MCF 10A (cell line): ENCODE data around the gene SEMA3D. TPM values are rescaled to one million over a fixed set of nuclear protein-coding genes. Genes with fewer than 3 reads are reported as not detected.

Source experiments
- BruUV-seq: library from RNA; stranded (reverse); fragments of 400-500 nt; replicated peaks from 2 replicates; lab custom pipeline; 2021; lab: Mats Ljungman, UMichigan
- CTCF ChIA-PET: fragments of 300-600 bp; sonication (Branson Sonifier 250); formaldehyde crosslinking; extraction: SDS; loops from one replicate; lab custom pipeline; 2021; ENCODE audit warnings: antibody characterized with exemption, inconsistent platforms; lab: Yijun Ruan, JAX
- POLR2A ChIA-PET: fragments of 300-600, 350-650 bp; sonication (Branson Sonifier 250); formaldehyde crosslinking; extraction: SDS; loops from one replicate; lab custom pipeline; 2020; ENCODE audit warnings: antibody characterized with exemption, inconsistent platforms; lab: Yijun Ruan, JAX
- DNase-seq: peaks from one replicate; pipeline ENCODE4 v3.0.0-alpha.2; 2018; ENCODE audit not compliant: unreplicated experiment
- H3K27ac Mint-ChIP-seq: one replicate; pipeline ENCODE4 v1.8.0; 2022; ENCODE audit warnings: mild to moderate bottlenecking, low read depth, mixed read lengths; ENCODE audit not compliant: unreplicated experiment
- H3K27me3 Mint-ChIP-seq: one replicate; pipeline ENCODE4 v1.8.0; 2022; ENCODE audit warnings: mixed read lengths; ENCODE audit not compliant: insufficient read depth, unreplicated experiment
- H3K36me3 Mint-ChIP-seq: one replicate; pipeline ENCODE4 v1.8.0; 2022; ENCODE audit warnings: mild to moderate bottlenecking, moderate library complexity, mixed read lengths; ENCODE audit not compliant: insufficient read depth, unreplicated experiment
- H3K4me1 Mint-ChIP-seq: one replicate; pipeline ENCODE4 v1.8.0; 2022; ENCODE audit warnings: mixed read lengths; ENCODE audit not compliant: insufficient read depth, unreplicated experiment
- H3K4me3 Mint-ChIP-seq: one replicate; pipeline ENCODE4 v1.8.0; 2022; ENCODE audit warnings: mild to moderate bottlenecking, moderate library complexity, mixed read lengths; ENCODE audit not compliant: unreplicated experiment
- H3K9me3 Mint-ChIP-seq: one replicate; pipeline ENCODE4 v1.8.0; 2022; ENCODE audit warnings: mixed read lengths; ENCODE audit not compliant: unreplicated experiment
- intact Hi-C: fragments of 100-400 bp; cut with micrococcal nuclease; formaldehyde crosslinking; loops from 2 replicates; pipeline ENCODE4 v1.14.1; 2022
- total RNA-seq: library from RNA; stranded (reverse); gene quantifications from 2 replicates; pipeline ENCODE4 v1.2.3, GENCODE V29; 2022
- TF ChIP-seq, protein P1 (sequence below): fragments of 200-600 bp; IDR thresholded peaks from one replicate; pipeline ENCODE4 v1.8.0; 2022; ENCODE audit warnings: antibody characterized with exemption, mild to moderate bottlenecking; ENCODE audit not compliant: unreplicated experiment

Gene SEMA3D
- total RNA-seq, 1 experiment from 2014 or later: not detected

- Mint-ChIP-seq H3K27ac (no peak overlapping the region), H3K4me3 (no peak overlapping the region), H3K9me3 (no peaks in the 10 kb centered on the region), H3K4me1 (no peaks in the 10 kb centered on the region), H3K27me3 (no peaks in the 10 kb centered on the region), H3K36me3 (no peaks in the 10 kb centered on the region)
- POLR2A ChIA-PET: no interaction called here
- TF ChIP-seq, protein P1, sequence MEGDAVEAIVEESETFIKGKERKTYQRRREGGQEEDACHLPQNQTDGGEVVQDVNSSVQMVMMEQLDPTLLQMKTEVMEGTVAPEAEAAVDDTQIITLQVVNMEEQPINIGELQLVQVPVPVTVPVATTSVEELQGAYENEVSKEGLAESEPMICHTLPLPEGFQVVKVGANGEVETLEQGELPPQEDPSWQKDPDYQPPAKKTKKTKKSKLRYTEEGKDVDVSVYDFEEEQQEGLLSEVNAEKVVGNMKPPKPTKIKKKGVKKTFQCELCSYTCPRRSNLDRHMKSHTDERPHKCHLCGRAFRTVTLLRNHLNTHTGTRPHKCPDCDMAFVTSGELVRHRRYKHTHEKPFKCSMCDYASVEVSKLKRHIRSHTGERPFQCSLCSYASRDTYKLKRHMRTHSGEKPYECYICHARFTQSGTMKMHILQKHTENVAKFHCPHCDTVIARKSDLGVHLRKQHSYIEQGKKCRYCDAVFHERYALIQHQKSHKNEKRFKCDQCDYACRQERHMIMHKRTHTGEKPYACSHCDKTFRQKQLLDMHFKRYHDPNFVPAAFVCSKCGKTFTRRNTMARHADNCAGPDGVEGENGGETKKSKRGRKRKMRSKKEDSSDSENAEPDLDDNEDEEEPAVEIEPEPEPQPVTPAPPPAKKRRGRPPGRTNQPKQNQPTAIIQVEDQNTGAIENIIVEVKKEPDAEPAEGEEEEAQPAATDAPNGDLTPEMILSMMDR: no peak
- no peak for DNase-seq
- CTCF ChIA-PET: interaction anchor here (0.8 to 1.2 kb wide), 2 partner anchors 764 to 1076 kb away, joined by 3 read pairs; no protein-coding TSS in a partner anchor
- intact Hi-C loops: no loop called here
- no TSS peak for BruUV-seq
Observed at GRCh38 chr7:85011127-85011526, 175.7 kb downstream of the SEMA3D start.

- intact Hi-C loops: no loop called here
- DNase-seq: no peak
- H3K27me3 Mint-ChIP-seq: no peaks in the 10 kb centered on the region
- no peaks in the 10 kb centered on the region for H3K4me1 Mint-ChIP-seq
- POLR2A ChIA-PET: no interaction called here
- BruUV-seq: no TSS peak
- H3K9me3 Mint-ChIP-seq: no peaks in the 10 kb centered on the region
- TF ChIP-seq, protein P1: no peak
- H3K4me3 Mint-ChIP-seq: no peak overlapping the region
- no peaks in the 10 kb centered on the region for H3K36me3 Mint-ChIP-seq
- CTCF ChIA-PET: interaction anchor here (0.6 to 1.4 kb wide), 8 partner anchors 9 to 1075 kb away, joined by 3 to 4 read pairs (median 3); no protein-coding TSS in a partner anchor
- no peak overlapping the region for H3K27ac Mint-ChIP-seq
Observed at GRCh38 chr7:85010306-85010705, 176.6 kb downstream of the SEMA3D start.

DNA sequence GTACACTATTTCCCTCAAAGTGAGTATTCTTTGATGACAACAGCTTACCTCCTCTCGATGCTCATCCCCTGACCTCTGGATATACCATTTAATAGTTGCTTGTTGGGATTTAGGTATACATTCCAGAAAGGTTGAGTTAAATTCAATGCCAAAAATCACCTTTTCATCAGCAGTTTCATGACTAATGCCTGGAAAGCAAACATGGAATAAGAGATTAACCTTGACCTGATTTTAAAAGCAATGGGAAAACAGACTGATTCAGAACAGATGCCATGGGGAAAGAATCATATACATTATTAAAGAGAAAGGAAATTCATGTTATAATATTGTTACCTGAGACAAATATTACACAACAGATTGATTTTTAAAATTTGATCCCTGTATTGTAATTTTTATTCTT, 180.1 kb downstream of the SEMA3D start:
- CTCF ChIA-PET: interaction anchor here (1.0 kb wide), 1 partner anchor 18 kb away, joined by 3 read pairs; no protein-coding TSS in a partner anchor
- no peak for DNase-seq
- H3K4me3 Mint-ChIP-seq: no peak overlapping the region
- BruUV-seq: no TSS peak
- POLR2A ChIA-PET: interaction anchor here (0.7 kb wide), 1 partner anchor 1043 kb away, joined by 3 read pairs; no protein-coding TSS in a partner anchor
- no peaks in the 10 kb centered on the region for H3K9me3 Mint-ChIP-seq
- no peaks in the 10 kb centered on the region for H3K36me3 Mint-ChIP-seq
- no peaks in the 10 kb centered on the region for H3K27me3 Mint-ChIP-seq
- no peak overlapping the region for H3K27ac Mint-ChIP-seq
- no peaks in the 10 kb centered on the region for H3K4me1 Mint-ChIP-seq
- intact Hi-C loops: no loop called here
- TF ChIP-seq, protein P1: no peak

- DNase-seq: no peak
- no peak overlapping the region for H3K4me3 Mint-ChIP-seq
- no TSS peak for BruUV-seq
- no peaks in the 10 kb centered on the region for H3K27me3 Mint-ChIP-seq
- H3K27ac Mint-ChIP-seq: no peak overlapping the region
- H3K4me1 Mint-ChIP-seq: no peaks in the 10 kb centered on the region
- ChIA-PET CTCF (interaction anchor here (0.6 kb wide), 1 partner anchor 254 kb away, joined by 3 read pairs; no protein-coding TSS in a partner anchor), POLR2A (no interaction called here)
- intact Hi-C loops: no loop called here
- TF ChIP-seq, protein P1: no peak
- no peaks in the 10 kb centered on the region for H3K36me3 Mint-ChIP-seq
- H3K9me3 Mint-ChIP-seq: no peaks in the 10 kb centered on the region
Observed at GRCh38 chr7:85004402-85004801, 182.5 kb downstream of the SEMA3D start.
